Measurements from ENCODE around the gene SLX9. TPM values are rescaled to one million over a fixed set of nuclear protein-coding genes. Genes with fewer than 3 reads are reported as not detected.

The SLX9 gene, protein sequence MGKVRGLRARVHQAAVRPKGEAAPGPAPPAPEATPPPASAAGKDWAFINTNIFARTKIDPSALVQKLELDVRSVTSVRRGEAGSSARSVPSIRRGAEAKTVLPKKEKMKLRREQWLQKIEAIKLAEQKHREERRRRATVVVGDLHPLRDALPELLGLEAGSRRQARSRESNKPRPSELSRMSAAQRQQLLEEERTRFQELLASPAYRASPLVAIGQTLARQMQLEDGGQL
- 43.8 to 57.8 TPM (median 56.0 TPM) in 5 replicates for total RNA-seq (2022; extraction: Qiagen RNA extraction)

DNA sequence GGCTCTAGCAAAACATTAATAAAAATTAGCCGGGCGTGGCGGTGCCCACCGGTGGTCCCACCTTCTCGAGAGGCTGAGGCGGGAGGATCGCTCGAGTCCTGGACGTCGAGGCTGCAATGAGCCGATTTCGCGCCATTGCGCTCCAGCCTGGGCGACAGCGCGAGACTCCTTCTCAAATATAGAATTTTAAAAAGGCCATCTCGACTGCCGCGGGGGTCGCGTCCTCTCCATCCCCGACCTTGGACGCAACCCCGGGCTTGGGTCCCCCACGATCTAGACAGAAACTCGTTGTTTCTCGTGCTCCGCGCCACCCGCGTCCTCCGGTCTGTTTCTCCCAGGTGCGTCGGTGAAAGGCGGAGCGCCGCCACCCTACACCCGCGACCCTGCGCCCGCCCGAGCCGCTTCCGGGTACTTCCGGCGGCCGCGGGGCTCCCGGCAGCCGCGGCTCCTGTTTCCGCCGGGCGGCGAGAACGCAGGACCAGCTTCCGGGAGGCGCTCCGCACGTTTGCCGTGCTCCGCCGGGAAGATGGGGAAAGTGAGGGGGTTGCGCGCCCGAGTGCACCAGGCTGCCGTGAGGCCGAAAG, at the start of gene SLX9:
Gene SLX9, plus strand, starts transcription at position 498 of the 584 bp plus-strand sequence. Its CDS starts 29 bp downstream, at position 527.

DNA sequence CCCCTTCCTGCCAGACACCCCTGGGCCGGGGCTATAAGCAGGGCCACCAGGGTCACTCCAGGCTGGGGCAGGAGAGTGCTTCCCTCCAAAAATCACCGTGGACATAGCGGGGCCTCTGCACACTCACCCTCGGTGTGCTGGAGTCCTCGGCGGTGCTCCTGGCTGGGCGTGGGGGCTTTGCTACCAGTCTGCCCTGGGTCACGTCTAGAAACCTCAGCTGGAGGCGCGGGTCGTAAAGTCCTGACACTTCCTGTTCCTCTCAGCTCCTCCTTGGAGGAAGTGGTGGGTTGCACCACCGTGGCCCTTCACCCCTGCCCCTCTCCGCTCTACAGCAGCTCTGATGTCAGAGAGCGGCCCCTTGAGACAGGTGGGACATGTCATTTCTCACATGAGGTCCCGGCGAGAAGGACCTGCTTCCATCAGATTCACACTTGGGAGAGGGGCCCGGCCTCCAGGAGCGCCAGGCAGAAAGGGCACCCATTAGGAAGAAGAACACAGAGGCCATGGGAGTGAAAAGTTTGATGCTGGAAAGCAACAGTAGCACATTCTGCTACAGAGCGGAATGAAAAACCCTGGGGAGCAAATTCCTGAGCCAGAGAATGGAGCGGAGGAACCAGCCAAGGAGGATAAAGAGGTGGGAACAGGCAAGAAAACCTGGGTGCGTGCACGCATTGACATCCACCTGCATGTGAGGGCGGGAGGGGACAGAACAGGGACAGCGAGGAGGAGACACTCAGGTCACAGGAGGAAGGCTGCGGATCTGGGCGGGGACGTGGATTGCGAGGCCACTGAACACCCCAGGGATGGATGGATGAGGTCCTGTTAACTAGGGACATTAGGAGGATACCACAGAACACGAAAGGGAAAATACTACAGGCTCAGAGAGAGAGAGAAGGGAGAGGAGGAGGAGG, 18.9 kb upstream of the SLX9 start, which contains the start of gene ITGB2:
Gene ITGB2, minus strand, starts transcription at position 206 of the 911 bp plus-strand sequence. CDS start 10,117 bp downstream, outside the sequence.

Other genes starting within 250 kb of the SLX9 start
- not detected in 5 replicates for gene KRTAP10-12, start 242.9 kb upstream of the SLX9 start, total RNA-seq (2022; extraction: Qiagen RNA extraction)
- 0.04 TPM in 1 of 5 replicates, not detected in the others for gene TSPEAR, start 228.5 kb upstream of the SLX9 start, total RNA-seq (2022; extraction: Qiagen RNA extraction)
- gene UBE2G2, start 138.2 kb upstream of the SLX9 start, total RNA-seq (2022; extraction: Qiagen RNA extraction) = 28.1 to 33.5 TPM (median 32.3 TPM) in 5 replicates
- gene SUMO3, start 122.0 kb upstream of the SLX9 start, total RNA-seq (2022; extraction: Qiagen RNA extraction) = 58.2 to 69.1 TPM (median 66.8 TPM) in 5 replicates
- gene PTTG1IP, start 66.3 kb upstream of the SLX9 start, total RNA-seq (2022; extraction: Qiagen RNA extraction) = 88.5 to 101 TPM (median 96.8 TPM) in 5 replicates
- gene ITGB2, start 19.1 kb upstream of the SLX9 start, total RNA-seq (2022; extraction: Qiagen RNA extraction) = 0.56 to 0.94 TPM (median 0.76 TPM) in 5 replicates
- 6.6 to 10.8 TPM (median 9.6 TPM) in 5 replicates for gene ADARB1, start 134.6 kb downstream of the SLX9 start, total RNA-seq (2022; extraction: Qiagen RNA extraction)